ENCODE data around the gene CUX1.
"Not testable (repeated sequence)": the region's sequence is repeated elsewhere in the genome, so short reads cannot be mapped to it uniquely, and the experiment has no call there.

- TF ChIP-seq YY1 (IDR thresholded peaks at IDR 0.05; ENCODE audit: insufficient read depth, insufficient read length); SUZ12 (IDR thresholded peaks at IDR 0.05; ENCODE audit: extremely low read depth, insufficient read depth, insufficient read length); ZNF274 (IDR thresholded peaks at IDR 0.05; ENCODE audit: low read depth, low read length): not testable (repeated sequence)
Measured at GRCh38 chr7:102012112-102012830, 194.8 kb downstream of the CUX1 start.

Measured in NT2/D1 (cell line).